Stomach (tissue), 4 donors: Measurements from ENCODE around the gene C21orf58.

Source experiments
- CTCF ChIP-seq, 7 experiments: fragments of 450-650 bp in 4 of 7; fragments of 200-600 bp in 3 of 7; sonication (generic) in 3 of 7; IDR thresholded peaks; one replicate each; pipeline ENCODE4 v1.5.1; 2016 to 2019; ENCODE audit warnings: antibody characterized with exemption in 7 of 7, control low read depth in 2 of 7, mild to moderate bottlenecking in 1 of 7
- EP300 ChIP-seq: sonication (generic); formaldehyde crosslinking; IDR thresholded peaks from one replicate; pipeline ENCODE4 v1.6.1; 2017; ENCODE audit warnings: antibody characterized with exemption
- POLR2A ChIP-seq, 4 donors: fragments of 450-650 bp; IDR thresholded peaks; one replicate each; pipeline ENCODE4 v1.6.1; 2016; ENCODE audit warnings: antibody characterized with exemption in 4 of 4, control low read depth in 2 of 4, mild to moderate bottlenecking in 1 of 4, moderate library complexity in 1 of 4
- POLR2AphosphoS5 ChIP-seq, 3 donors: sonication (generic); formaldehyde crosslinking; IDR thresholded peaks; one replicate each; pipeline ENCODE4 v1.6.1; 2016; ENCODE audit warnings: antibody characterized with exemption in 3 of 3

- TF ChIP-seq CTCF (IDR thresholded peaks at IDR 0.05) (no peak), POLR2AphosphoS5 (IDR thresholded peaks at IDR 0.05) (no peak), POLR2A (IDR thresholded peaks at IDR 0.05) (no peak), EP300 (no peak)
Observed at GRCh38 chr21:46351476-46352163, 27.9 kb upstream of the C21orf58 start.
